Measurements from ENCODE around the gene CTNNA3.
"Not testable (repeated sequence)": the region's sequence is repeated elsewhere in the genome, so short reads cannot be mapped to it uniquely, and the experiment has no call there.

Gene CTNNA3

DNA sequence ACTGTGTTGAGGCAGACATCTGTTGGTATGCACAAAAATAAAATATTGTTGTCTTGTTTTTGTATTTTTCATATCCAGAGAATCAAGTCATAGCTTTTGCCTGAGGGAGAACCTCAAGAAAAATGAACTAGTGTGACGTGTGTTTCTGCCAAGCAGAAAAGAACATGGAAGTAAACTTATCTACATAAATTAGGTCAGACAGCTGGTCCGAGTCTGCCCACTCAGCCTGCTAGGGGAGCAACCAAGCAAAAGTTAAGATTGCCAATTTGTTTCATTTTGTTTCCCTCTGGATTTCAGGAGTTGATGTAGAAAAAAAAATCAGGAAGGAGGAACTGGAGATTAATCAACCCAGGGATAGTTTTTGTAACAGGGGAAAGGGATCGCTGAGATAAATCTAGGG lies 1342.6 kb downstream of the CTNNA3 start:
- H3K4me3 ChIP-seq (ENCODE audit: low read length): no peak overlapping the region
- no peaks in the 10 kb centered on the region for H3K4me1 ChIP-seq (ENCODE audit: control insufficient read depth, low read depth, low read length)
- no peaks in the 10 kb centered on the region for H3K9me3 ChIP-seq (ENCODE audit: control insufficient read depth, low read depth, low read length)
- H3K36me3 ChIP-seq (ENCODE audit: control insufficient read depth, low read depth, low read length): no peaks in the 10 kb centered on the region
- no peaks in the 10 kb centered on the region for H3K27me3 ChIP-seq (ENCODE audit: control insufficient read depth, insufficient read depth, low read length)
- H3K27ac ChIP-seq (ENCODE audit: low read length): no peak overlapping the region
- no peak overlapping the region for H3K9ac ChIP-seq (ENCODE audit: low read length)

DNA sequence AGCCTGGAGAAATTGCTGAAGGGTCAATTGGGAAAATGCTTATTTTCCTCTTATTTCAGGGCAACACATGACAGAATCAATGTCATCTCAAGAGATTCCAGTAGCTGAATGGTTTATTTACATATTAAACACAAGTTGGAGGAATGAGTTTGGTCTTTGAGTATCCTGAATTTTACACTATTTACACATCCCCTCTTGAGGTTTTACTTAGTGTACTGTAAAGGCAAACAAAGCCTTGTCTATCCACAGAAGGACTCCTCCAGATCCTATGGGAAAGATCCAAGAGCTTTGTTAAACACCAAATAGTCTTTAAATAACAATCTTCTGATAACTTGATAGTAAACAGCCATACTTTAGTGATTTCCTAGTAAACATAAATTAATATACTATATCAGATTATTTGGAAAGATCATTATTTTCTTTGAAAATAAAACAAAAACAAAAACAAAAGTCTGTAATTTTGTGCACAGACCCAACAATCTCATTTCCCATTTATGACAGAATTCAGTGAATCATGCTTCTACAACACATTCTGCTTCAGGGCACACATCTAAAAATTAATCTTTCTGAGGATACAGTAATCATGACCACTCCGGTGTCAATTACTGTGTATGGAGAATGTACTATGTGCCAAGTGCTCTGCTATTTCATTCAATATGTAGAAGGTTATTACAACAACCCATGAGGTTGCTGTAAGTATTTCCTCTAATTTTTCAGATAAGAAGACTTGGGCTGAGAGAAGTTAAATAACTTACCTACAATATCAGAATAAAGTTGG lies 1345.2 kb downstream of the CTNNA3 start:
- no peak overlapping the region for H3K9ac ChIP-seq (ENCODE audit: low read length)
- no peaks in the 10 kb centered on the region for H3K4me1 ChIP-seq (ENCODE audit: control insufficient read depth, low read depth, low read length)
- H3K27me3 ChIP-seq (ENCODE audit: control insufficient read depth, insufficient read depth, low read length): no peaks in the 10 kb centered on the region
- H3K36me3 ChIP-seq (ENCODE audit: control insufficient read depth, low read depth, low read length): no peaks in the 10 kb centered on the region
- H3K9me3 ChIP-seq (ENCODE audit: control insufficient read depth, low read depth, low read length): no peaks in the 10 kb centered on the region
- H3K4me3 ChIP-seq (ENCODE audit: low read length): no peak overlapping the region
- H3K27ac ChIP-seq (ENCODE audit: low read length): no peak overlapping the region

DNA sequence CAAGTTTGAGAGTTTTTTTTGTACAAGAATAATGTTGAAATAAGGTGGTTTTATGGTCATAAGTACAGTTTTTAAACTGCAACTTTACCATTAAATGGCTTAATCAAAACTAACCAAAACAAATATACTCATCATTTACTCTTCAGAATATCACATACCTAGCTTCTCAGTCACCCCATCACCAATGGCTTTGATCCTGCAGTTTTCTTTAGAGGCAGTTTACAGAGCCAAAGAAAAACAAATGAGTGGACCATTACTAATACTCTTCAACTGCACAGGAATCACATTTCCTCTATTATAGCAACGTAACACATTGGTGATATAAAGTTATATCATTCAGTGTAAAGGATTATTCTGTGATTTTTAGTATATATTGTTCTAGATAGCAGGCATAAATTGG lies 1346.3 kb downstream of the CTNNA3 start:
- no peaks in the 10 kb centered on the region for H3K27me3 ChIP-seq (ENCODE audit: control insufficient read depth, insufficient read depth, low read length)
- H3K4me1 ChIP-seq (ENCODE audit: control insufficient read depth, low read depth, low read length): no peaks in the 10 kb centered on the region
- H3K27ac ChIP-seq (ENCODE audit: low read length): no peak overlapping the region
- H3K9ac ChIP-seq (ENCODE audit: low read length): no peak overlapping the region
- no peak overlapping the region for H3K4me3 ChIP-seq (ENCODE audit: low read length)
- no peaks in the 10 kb centered on the region for H3K36me3 ChIP-seq (ENCODE audit: control insufficient read depth, low read depth, low read length)
- H3K9me3 ChIP-seq (ENCODE audit: control insufficient read depth, low read depth, low read length): no peaks in the 10 kb centered on the region

DNA sequence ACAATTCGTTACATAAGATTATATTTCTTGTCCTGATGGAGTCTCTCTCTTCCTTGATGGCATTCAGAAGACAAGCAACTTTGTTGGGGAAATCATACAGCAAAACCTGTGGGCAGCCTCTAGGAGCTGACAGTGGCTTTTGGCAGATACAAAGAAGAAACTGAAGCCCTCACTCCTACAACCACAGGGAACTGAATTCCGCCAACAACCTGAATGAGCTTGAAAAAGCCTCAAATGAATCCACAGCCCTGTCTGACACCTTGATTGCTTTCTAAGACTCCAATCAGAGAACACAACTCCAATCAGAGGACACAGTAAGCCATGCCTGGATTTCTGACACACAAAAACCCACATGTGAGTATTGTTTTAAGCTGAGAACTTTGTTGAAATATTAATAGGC lies 1346.9 kb downstream of the CTNNA3 start:
- Histone ChIP-seq H3K9ac (ENCODE audit: low read length) (no peak overlapping the region), H3K36me3 (ENCODE audit: control insufficient read depth, low read depth, low read length) (no peaks in the 10 kb centered on the region), H3K27me3 (ENCODE audit: control insufficient read depth, insufficient read depth, low read length) (no peaks in the 10 kb centered on the region), H3K4me1 (ENCODE audit: control insufficient read depth, low read depth, low read length) (no peaks in the 10 kb centered on the region), H3K27ac (ENCODE audit: low read length) (no peak overlapping the region), H3K4me3 (ENCODE audit: low read length) (no peak overlapping the region), H3K9me3 (ENCODE audit: control insufficient read depth, low read depth, low read length) (no peaks in the 10 kb centered on the region)

DNA sequence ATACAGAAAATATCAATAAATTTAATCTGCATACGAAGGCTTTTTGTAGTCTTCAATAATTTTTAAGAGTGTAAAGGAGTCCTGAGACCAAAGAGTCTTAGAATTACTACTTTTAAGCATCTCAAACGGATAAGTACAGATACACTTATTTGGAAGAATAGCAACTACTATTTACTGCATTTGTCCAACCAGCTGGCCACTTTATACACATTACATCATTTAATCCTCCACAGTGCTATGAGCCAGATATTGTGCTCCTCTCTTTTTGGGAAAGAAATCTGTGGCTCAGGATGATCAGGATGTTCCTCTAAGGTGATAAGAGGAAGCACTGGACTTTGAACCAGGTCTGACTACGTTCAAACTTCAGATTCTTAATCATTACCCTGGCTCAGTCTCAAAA lies 1358.8 kb downstream of the CTNNA3 start:
- no peaks in the 10 kb centered on the region for H3K4me1 ChIP-seq (ENCODE audit: control insufficient read depth, low read depth, low read length)
- no peaks in the 10 kb centered on the region for H3K36me3 ChIP-seq (ENCODE audit: control insufficient read depth, low read depth, low read length)
- no peaks in the 10 kb centered on the region for H3K27me3 ChIP-seq (ENCODE audit: control insufficient read depth, insufficient read depth, low read length)
- no peak overlapping the region for H3K4me3 ChIP-seq (ENCODE audit: low read length)
- H3K9ac ChIP-seq (ENCODE audit: low read length): no peak overlapping the region
- no peak overlapping the region for H3K27ac ChIP-seq (ENCODE audit: low read length)
- H3K9me3 ChIP-seq (ENCODE audit: control insufficient read depth, low read depth, low read length): peaks cover 8% of the 10 kb centered on the region

DNA sequence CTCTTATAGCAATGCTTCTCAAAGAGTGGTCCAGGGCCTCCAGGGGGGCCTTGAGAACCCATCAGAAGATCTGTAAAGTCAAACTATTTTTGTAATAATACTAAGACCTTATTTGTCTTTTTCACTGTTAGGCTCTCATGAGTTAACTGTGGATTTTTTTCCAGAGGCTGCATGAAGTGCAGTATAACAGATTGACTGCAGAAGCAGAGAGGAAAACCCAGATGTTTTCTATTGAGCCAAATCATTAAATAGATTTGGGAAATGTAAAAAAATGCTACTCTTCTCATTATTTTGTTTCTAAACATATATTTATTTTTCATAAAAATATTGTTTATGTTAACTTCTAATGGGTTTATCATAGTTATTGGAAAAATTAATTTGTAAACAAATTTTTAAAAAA lies 1359.2 kb downstream of the CTNNA3 start:
- H3K36me3 ChIP-seq (ENCODE audit: control insufficient read depth, low read depth, low read length): no peaks in the 10 kb centered on the region
- no peaks in the 10 kb centered on the region for H3K27me3 ChIP-seq (ENCODE audit: control insufficient read depth, insufficient read depth, low read length)
- H3K4me3 ChIP-seq (ENCODE audit: low read length): no peak overlapping the region
- H3K27ac ChIP-seq (ENCODE audit: low read length): no peak overlapping the region
- no peak overlapping the region for H3K9ac ChIP-seq (ENCODE audit: low read length)
- H3K4me1 ChIP-seq (ENCODE audit: control insufficient read depth, low read depth, low read length): no peaks in the 10 kb centered on the region
- H3K9me3 ChIP-seq (ENCODE audit: control insufficient read depth, low read depth, low read length): peaks cover 8% of the 10 kb centered on the region

DNA sequence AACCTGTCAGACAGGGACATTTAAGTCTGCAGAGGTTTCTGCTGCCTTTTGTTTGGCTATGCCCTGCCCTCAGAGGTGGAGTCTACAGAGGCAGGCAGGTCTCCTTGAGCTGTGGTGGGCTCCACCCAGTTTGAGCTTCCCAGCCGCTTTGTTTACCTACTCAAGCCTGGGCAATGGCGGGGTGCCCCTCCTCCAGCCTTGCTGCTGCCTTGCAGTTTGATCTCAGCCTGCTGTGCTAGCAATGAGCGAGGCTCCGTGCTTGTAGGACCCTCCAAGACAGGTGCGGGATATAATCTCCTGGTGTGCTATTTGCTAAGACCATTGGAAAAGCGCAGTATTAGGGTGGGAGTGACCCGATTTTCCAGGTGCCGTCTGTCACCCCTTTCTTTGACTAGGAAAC lies 1360.2 kb downstream of the CTNNA3 start:
- H3K4me1 ChIP-seq (ENCODE audit: control insufficient read depth, low read depth, low read length): not testable (repeated sequence)

DNA sequence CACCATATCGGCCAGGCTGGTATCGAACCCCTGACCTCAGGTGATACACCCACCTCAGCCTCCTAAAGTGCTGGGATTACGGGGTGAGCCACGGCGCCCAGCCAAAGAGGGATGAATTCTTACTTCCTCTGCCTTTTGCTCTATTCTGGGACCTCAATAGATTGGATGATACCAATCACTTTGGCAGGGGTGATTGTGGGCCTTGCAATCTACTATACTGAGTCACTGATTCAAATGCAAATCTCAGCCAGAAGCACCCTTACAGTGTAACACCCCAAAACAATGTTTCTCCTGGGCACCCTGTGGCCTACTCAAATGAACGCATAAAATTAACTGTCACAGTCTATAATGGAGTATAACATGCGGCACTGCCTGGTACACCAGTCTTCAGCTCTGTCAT lies 1366.8 kb downstream of the CTNNA3 start:
- Histone ChIP-seq H3K27ac (ENCODE audit: low read length) (no peak overlapping the region), H3K4me1 (ENCODE audit: control insufficient read depth, low read depth, low read length) (no peaks in the 10 kb centered on the region), H3K9me3 (ENCODE audit: control insufficient read depth, low read depth, low read length) (no peaks in the 10 kb centered on the region), H3K36me3 (ENCODE audit: control insufficient read depth, low read depth, low read length) (no peaks in the 10 kb centered on the region), H3K27me3 (ENCODE audit: control insufficient read depth, insufficient read depth, low read length) (no peaks in the 10 kb centered on the region), H3K4me3 (ENCODE audit: low read length) (no peak overlapping the region), H3K9ac (ENCODE audit: low read length) (no peak overlapping the region)

More for the DNA sequence above, 1360.2 kb downstream of the CTNNA3 start:
- not testable (repeated sequence) for H3K4me3 ChIP-seq (ENCODE audit: low read length); H3K27me3 ChIP-seq (ENCODE audit: control insufficient read depth, insufficient read depth, low read length); H3K9ac ChIP-seq (ENCODE audit: low read length); H3K9me3 ChIP-seq (ENCODE audit: control insufficient read depth, low read depth, low read length); H3K36me3 ChIP-seq (ENCODE audit: control insufficient read depth, low read depth, low read length); H3K27ac ChIP-seq (ENCODE audit: low read length)

DNA sequence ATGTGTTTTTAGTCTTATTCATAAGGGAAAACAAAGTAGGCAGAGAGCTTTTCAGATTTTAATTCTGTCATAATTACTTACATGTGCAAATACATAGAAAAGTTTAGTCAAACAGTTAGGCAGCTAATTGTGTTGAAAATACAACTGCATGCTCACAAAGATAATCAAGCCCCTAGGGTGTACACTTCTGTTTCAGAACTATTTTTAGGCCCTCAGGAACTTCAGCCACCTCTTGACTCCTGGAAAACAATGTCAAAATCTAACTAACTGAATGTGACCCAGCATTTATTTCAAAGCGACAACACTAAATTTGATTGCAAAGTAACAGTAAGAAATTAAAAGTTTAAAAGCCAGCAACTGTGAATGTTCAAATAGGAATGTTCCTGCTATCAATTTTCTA lies 1369.1 kb downstream of the CTNNA3 start:
- Histone ChIP-seq H3K4me1 (ENCODE audit: control insufficient read depth, low read depth, low read length) (no peaks in the 10 kb centered on the region), H3K9me3 (ENCODE audit: control insufficient read depth, low read depth, low read length) (no peaks in the 10 kb centered on the region), H3K9ac (ENCODE audit: low read length) (no peak overlapping the region), H3K27ac (ENCODE audit: low read length) (no peak overlapping the region), H3K36me3 (ENCODE audit: control insufficient read depth, low read depth, low read length) (no peaks in the 10 kb centered on the region), H3K27me3 (ENCODE audit: control insufficient read depth, insufficient read depth, low read length) (no peaks in the 10 kb centered on the region), H3K4me3 (ENCODE audit: low read length) (no peak overlapping the region)

DNA sequence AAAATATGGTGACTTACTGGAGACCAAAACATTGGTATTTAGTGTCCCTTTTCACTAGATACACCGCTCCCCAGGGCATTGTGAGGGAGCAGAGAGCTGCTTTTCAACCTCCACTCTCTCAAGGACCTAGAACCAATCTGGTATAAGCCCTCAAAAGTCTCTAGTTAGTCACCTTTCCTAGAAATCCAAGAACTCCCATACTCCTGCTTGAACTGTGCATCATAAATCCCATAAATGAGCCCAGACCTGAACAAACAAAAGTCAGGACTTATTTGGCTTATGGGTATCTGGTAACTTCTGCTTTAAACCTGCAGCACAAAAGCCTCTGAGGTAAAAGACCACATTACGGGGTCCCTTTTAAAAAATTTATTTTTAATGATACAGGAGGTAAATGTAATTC lies 1373.2 kb downstream of the CTNNA3 start:
- Histone ChIP-seq H3K27me3 (ENCODE audit: control insufficient read depth, insufficient read depth, low read length) (no peaks in the 10 kb centered on the region), H3K9me3 (ENCODE audit: control insufficient read depth, low read depth, low read length) (no peaks in the 10 kb centered on the region), H3K27ac (ENCODE audit: low read length) (no peak overlapping the region), H3K4me1 (ENCODE audit: control insufficient read depth, low read depth, low read length) (no peaks in the 10 kb centered on the region), H3K4me3 (ENCODE audit: low read length) (no peak overlapping the region), H3K36me3 (ENCODE audit: control insufficient read depth, low read depth, low read length) (no peaks in the 10 kb centered on the region), H3K9ac (ENCODE audit: low read length) (no peak overlapping the region)

DNA sequence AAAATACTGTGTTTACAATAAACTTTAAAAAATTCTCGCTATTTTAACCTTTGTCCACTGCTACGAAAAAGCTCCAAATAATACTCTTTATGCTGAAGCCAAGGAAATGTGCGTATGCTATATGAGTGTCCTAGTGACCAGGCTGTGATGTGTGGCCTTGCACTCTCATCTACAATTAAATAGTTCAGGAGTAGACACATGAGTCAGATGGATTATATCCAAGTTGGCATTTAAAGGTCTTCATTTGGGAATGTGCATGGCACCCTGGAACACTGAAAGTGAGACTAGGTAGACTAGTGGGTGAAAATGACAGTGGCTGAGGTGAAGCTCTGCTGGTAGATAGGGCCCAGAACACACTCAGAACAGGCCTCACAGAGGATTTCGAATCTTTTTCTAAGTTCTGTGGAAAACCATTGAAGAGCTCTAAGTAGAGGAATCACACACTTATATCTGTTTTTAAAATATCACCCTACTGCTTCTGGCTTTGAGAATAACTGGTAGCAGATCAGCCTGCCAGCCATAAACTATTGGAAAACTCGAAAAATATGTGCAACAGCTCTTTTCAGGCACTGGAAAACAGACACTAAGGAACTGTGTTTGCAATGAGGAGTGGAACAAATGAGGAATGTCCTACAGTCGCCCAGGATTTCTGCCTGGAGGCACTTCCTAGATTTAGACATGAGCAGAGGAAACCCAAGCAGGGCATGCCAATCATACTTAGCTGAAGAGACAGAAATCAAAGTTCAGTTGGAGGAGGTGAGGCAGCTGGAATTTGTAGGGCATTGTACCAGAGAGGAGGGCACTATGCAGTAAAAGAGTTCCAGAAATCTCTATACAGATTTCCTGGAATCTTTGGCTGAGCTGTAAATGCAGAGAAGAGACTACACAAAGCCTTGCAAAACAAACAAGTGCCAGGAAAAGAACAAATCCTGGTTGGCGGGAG lies 1374.0 kb downstream of the CTNNA3 start:
- H3K9ac ChIP-seq (ENCODE audit: low read length): no peak overlapping the region
- H3K9me3 ChIP-seq (ENCODE audit: control insufficient read depth, low read depth, low read length): no peaks in the 10 kb centered on the region
- H3K27me3 ChIP-seq (ENCODE audit: control insufficient read depth, insufficient read depth, low read length): no peaks in the 10 kb centered on the region
- no peak overlapping the region for H3K4me3 ChIP-seq (ENCODE audit: low read length)
- H3K4me1 ChIP-seq (ENCODE audit: control insufficient read depth, low read depth, low read length): no peaks in the 10 kb centered on the region
- no peak overlapping the region for H3K27ac ChIP-seq (ENCODE audit: low read length)
- H3K36me3 ChIP-seq (ENCODE audit: control insufficient read depth, low read depth, low read length): no peaks in the 10 kb centered on the region
